KMS-11 (cell line): ENCODE data around the gene TBXAS1.
A peak's percentile ranks its signal among the peaks of the same experiment; 100 is the strongest.

Experiments
- H2AFZ ChIP-seq: fragments of 200-600 bp; sonication (generic); 2 replicates; pipeline ENCODE4 v1.6.1; 2016; ENCODE audit warnings: antibody characterized with exemption, mixed run types, low read depth
- H3K27ac ChIP-seq: fragments of 200-600 bp; sonication (generic); 2 replicates; pipeline ENCODE4 v1.6.1; 2016; ENCODE audit warnings: mild to moderate bottlenecking, mixed run types
- H3K27me3 ChIP-seq: fragments of 200-600 bp; sonication (generic); 2 replicates; pipeline ENCODE4 v1.6.1; 2017; ENCODE audit warnings: mild to moderate bottlenecking, low read depth, mixed run types, moderate library complexity; ENCODE audit not compliant: insufficient read depth
- H3K36me3 ChIP-seq: fragments of 200-600 bp; sonication (generic); 2 replicates; pipeline ENCODE4 v1.6.1; 2017; ENCODE audit warnings: mild to moderate bottlenecking, mixed run types; ENCODE audit not compliant: insufficient read depth
- H3K4me1 ChIP-seq: fragments of 200-600 bp; sonication (generic); 2 replicates; pipeline ENCODE4 v1.6.1; 2016; ENCODE audit warnings: mild to moderate bottlenecking, low read depth, mixed run types; ENCODE audit not compliant: poor library complexity, severe bottlenecking
- H3K4me2 ChIP-seq: fragments of 200-600 bp; sonication (generic); 2 replicates; pipeline ENCODE4 v1.7.0; 2016; ENCODE audit warnings: mild to moderate bottlenecking, mixed run types
- H3K4me3 ChIP-seq: fragments of 200-600 bp; sonication (generic); IDR thresholded peaks from 2 replicates; pipeline ENCODE4 v1.6.1; 2017; ENCODE audit warnings: low read depth, low read length, mixed read lengths; ENCODE audit not compliant: insufficient read depth
- H3K79me2 ChIP-seq: fragments of 200-600 bp; sonication (generic); 2 replicates; pipeline ENCODE4 v1.6.1; 2016; ENCODE audit warnings: low read depth, mixed run types; ENCODE audit not compliant: insufficient read depth
- H3K9ac ChIP-seq: fragments of 200-600 bp; sonication (generic); 2 replicates; pipeline ENCODE4 v1.6.1; 2016; ENCODE audit warnings: mild to moderate bottlenecking, mixed run types
- H4K20me1 ChIP-seq: fragments of 200-600 bp; sonication (generic); 2 replicates; pipeline ENCODE4 v1.6.1; 2016; ENCODE audit warnings: mild to moderate bottlenecking, mixed run types; ENCODE audit not compliant: insufficient read depth
- CTCF ChIP-seq: fragments of 200-600 bp; sonication (generic); conservative IDR thresholded peaks from 2 replicates; pipeline ENCODE4 v1.6.1; 2017; ENCODE audit warnings: low read depth, mild to moderate bottlenecking, antibody characterized with exemption, low read length, moderate library complexity, mixed read lengths

Gene TBXAS1

GRCh38 chr7:140050100-140050499 lies 221.0 kb downstream of the TBXAS1 start:
- Histone ChIP-seq H4K20me1 (no peaks in the 10 kb centered on the region), H3K4me1 (peaks cover 17% of the 10 kb centered on the region), H3K4me3 (no peak overlapping the region), H3K36me3 (no peaks in the 10 kb centered on the region), H3K27me3 (no peaks in the 10 kb centered on the region), H3K9ac (no peak overlapping the region), H2AFZ (no peak overlapping the region), H3K4me2 (no peak overlapping the region), H3K27ac (no peak overlapping the region), H3K79me2 (no peaks in the 10 kb centered on the region)
- no peak for TF ChIP-seq CTCF

- Histone ChIP-seq H3K4me1 (peaks cover 17% of the 10 kb centered on the region), H3K27me3 (no peaks in the 10 kb centered on the region), H3K79me2 (no peaks in the 10 kb centered on the region), H3K9ac (no peak overlapping the region), H3K4me2 (no peak overlapping the region), H3K36me3 (no peaks in the 10 kb centered on the region), H2AFZ (no peak overlapping the region), H3K27ac (no peak overlapping the region), H3K4me3 (no peak overlapping the region), H4K20me1 (no peaks in the 10 kb centered on the region)
- no peak for TF ChIP-seq CTCF
Measured at GRCh38 chr7:140051820-140052219, 222.8 kb downstream of the TBXAS1 start.

DNA sequence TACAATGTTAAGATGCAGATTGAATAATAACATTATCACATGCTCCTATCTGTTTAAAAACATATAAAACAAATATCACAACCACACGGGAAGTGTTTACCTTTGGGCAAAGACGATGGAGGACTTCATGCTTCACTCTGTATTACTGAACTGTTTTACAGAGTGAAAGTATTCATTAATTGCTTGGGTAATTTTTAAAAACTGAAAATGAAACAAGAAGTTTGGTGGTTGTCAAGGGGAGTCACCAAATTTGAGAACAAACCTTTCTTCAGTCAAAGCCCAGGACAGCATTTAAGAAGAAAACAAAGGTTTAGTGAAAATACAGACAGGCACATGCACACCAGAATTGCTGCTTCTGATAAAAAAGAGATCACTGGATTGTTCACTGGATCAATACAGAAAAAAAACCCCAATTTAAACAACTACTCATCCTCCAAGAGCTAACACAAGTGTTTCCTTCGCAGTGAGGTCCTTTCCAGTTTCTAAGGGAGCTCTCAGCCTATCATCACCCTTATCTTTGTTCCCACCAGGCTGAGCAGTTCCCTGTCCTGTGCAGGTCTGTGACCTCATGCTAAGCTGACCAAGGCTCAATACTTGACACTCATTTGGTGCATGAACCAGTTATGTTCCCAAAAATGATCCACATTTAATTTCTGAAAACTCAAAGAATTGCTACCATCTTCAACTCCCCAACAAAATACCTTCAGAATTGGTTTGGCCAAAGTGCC lies 224.9 kb downstream of the TBXAS1 start:
- Histone ChIP-seq H3K9ac (no peak overlapping the region), H3K4me1 (peaks cover 17% of the 10 kb centered on the region), H4K20me1 (no peaks in the 10 kb centered on the region), H3K79me2 (no peaks in the 10 kb centered on the region), H3K36me3 (no peaks in the 10 kb centered on the region), H3K4me2 (peak overlapping the region; percentile 1; the same call in 1 of the 2 replicates), H3K27ac (no peak overlapping the region), H3K4me3 (no peak overlapping the region), H3K27me3 (no peaks in the 10 kb centered on the region), H2AFZ (no peak overlapping the region)
- no peak for TF ChIP-seq CTCF

DNA sequence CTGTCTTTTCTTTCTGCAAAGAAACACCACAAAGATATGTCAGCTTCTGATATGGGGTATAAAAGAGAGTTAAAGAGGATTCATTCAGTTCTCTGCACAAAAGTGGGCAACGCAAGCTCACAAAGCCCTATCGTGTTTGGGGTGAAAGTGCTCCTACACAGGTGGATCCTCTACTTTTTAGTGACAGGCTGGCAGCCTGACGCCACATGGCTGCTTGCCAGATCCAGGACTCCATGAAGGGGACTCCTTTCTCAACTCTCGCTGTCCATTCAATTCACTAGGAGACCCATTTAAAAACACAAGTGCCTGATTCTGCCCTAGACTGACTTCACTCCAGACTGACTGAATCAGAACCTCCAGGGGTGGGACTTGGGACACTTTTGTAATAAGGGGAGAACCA lies 225.7 kb downstream of the TBXAS1 start:
- H3K4me1 ChIP-seq, result peaks cover 17% of the 10 kb centered on the region
- H3K27ac ChIP-seq, result no peak overlapping the region
- no peak overlapping the region for H2AFZ ChIP-seq

More for the DNA sequence above, 225.7 kb downstream of the TBXAS1 start:
- H4K20me1 ChIP-seq, result no peaks in the 10 kb centered on the region
- H3K36me3 ChIP-seq, result no peaks in the 10 kb centered on the region
- no peak overlapping the region for H3K9ac ChIP-seq
- H3K4me3 ChIP-seq, result no peak overlapping the region
- TF ChIP-seq CTCF, result no peak
- H3K4me2 ChIP-seq, result no peak overlapping the region
- no peaks in the 10 kb centered on the region; the same call in 1 of the 2 replicates for H3K79me2 ChIP-seq
- H3K27me3 ChIP-seq, result no peaks in the 10 kb centered on the region
